Gastrocnemius medialis (tissue), 4 donors: Measurements from ENCODE around the gene MARCHF6. TPM values are rescaled to one million over a fixed set of nuclear protein-coding genes. Genes with fewer than 3 reads are reported as not detected.

Experiments used
- ATAC-seq, 2 donors: fragments of 150-250 bp; one replicate each; pipeline ENCODE4 v1.9.1; 2016
- DNase-seq, 2 donors: peaks; one replicate each; pipeline ENCODE4 v3.0.0-alpha.2; 2019
- H3K27ac ChIP-seq, 4 donors: fragments of 200-600 bp; sonication (generic); 1 replicate in 1 of 4; 2 replicates in 3 of 4; pipeline ENCODE4 v1.5.1; 2016 to 2018; ENCODE audit warnings: mild to moderate bottlenecking in 2 of 4, moderate library complexity in 1 of 4
- H3K27me3 ChIP-seq, 3 donors: fragments of 200-600 bp; sonication (generic) in 2 of 3; 1 replicate in 1 of 3; 2 replicates in 2 of 3; pipeline versions ENCODE4 v1.5.1 to v1.6.0; 2016 to 2019; ENCODE audit warnings: mild to moderate bottlenecking in 1 of 3, moderate library complexity in 1 of 3
- H3K36me3 ChIP-seq, 2 donors: fragments of 200-600 bp; sonication (generic) in 1 of 2; one replicate each; pipeline ENCODE4 v1.5.1; 2017 to 2018
- H3K4me1 ChIP-seq, 2 donors: fragments of 200-600 bp; sonication (generic) in 1 of 2; one replicate each; pipeline ENCODE4 v1.5.1; 2016 to 2017; ENCODE audit warnings: mild to moderate bottlenecking in 2 of 2
- H3K4me3 ChIP-seq, 4 donors: fragments of 200-600 bp; sonication (generic) in 3 of 4; 1 replicate in 1 of 4; 2 replicates in 3 of 4; pipeline ENCODE4 v1.5.1; 2016 to 2019; ENCODE audit warnings: mild to moderate bottlenecking in 2 of 4
- H3K9me3 ChIP-seq, 3 donors: fragments of 200-600 bp; sonication (generic) in 2 of 3; 1 replicate in 1 of 3; 2 replicates in 2 of 3; pipeline ENCODE4 v1.5.1; 2016 to 2019
- CTCF ChIP-seq, 5 experiments: fragments of 450-650 bp in 3 of 5; fragments of 200-600 bp in 2 of 5; sonication (generic) in 2 of 5; IDR thresholded peaks in 4 of 5; conservative IDR thresholded peaks in 1 of 5; 1 replicate in 4 of 5; 2 replicates in 1 of 5; pipeline ENCODE4 v1.5.1; 2016 to 2019; ENCODE audit warnings: antibody characterized with exemption in 5 of 5, mild to moderate bottlenecking in 3 of 5, moderate library complexity in 3 of 5
- POLR2A ChIP-seq, 2 donors: fragments of 450-650 bp; IDR thresholded peaks; one replicate each; pipeline ENCODE4 v1.6.1; 2017; ENCODE audit warnings: antibody characterized with exemption in 2 of 2, mild to moderate bottlenecking in 2 of 2, moderate library complexity in 2 of 2
- in situ Hi-C, 4 donors: fragments of 200-750 bp; cut with MboI; loops; one replicate each; pipeline versions ENCODE4 v1.15.0 to v1.8.0; 2017; ENCODE audit warnings: low sequenced_read_pairs in 4 of 4
- intact Hi-C: fragments of 100-400 bp; cut with DNase I; formaldehyde crosslinking; loops from one replicate; pipeline ENCODE4 v1.15.1; 2023; ENCODE audit warnings: low total_unique reads
- total RNA-seq, 4 donors: library from RNA; depleted of rRNA; stranded (reverse); fragments of >200 nt; gene quantifications; one replicate each; pipeline versions ENCODE4 v1.1.0 to v1.2.3, GENCODE V29; 2016

MARCHF6 gene
- total RNA-seq, 4 donors from 2014 or later, result 139 to 173 (median 146) TPM

DNA sequence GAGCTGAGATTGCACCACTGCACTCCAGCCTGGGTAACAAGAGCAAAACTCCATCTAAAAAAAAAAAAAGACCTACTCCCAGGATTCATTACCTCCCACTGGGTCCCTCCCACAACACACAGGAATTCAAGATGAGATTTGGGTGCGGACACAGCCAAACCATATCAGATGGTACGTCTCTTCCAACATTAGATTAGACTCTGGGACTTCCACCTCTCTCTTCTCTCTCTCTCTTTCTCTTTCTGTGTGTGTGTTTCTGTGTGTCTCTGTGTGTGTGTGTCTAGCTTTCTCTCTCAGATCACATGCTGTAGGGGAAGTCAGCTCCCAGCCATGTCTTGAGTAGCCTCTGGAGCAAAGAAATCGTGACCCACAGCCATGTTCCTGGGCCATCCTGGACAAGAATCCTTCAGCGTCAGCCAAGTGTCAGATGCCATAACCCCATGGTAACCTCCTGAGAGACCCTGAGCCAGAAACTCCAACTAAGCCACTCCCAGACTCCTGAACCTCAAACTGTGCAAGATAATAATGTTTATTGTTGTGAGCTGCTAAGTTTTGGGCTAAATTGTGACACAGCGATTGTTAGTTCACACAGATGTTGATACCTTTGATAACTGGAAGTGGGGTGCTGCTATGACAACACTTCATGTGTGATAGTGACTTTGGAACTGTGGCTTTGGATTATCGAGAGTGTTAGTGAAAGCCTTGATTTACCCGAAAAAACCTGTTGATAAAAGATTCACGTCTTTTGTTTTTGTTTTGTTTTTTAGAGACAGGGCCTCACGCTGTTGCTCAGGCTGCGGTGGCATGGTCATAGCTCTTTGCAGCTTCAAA lies 41.7 kb upstream of the MARCHF6 start:
- intact Hi-C loops, result no loop called here

GRCh38 chr5:10315201-10315600 lies 38.3 kb upstream of the MARCHF6 start:
- TF ChIP-seq CTCF (IDR thresholded peaks at IDR 0.05 in 4 of 5, conservative IDR thresholded peaks at IDR 0.05 in 1 of 5) (no peak), POLR2A (IDR thresholded peaks at IDR 0.05) (no peak)
- H3K4me3 ChIP-seq, result no peak overlapping the region
- DNase-seq (peak; percentile 72 to 75), ATAC-seq (peak; percentile 48 to 59)
- H3K4me1 ChIP-seq, result peaks cover 40 to 43% of the 10 kb centered on the region in 2 donors
- no peaks in the 10 kb centered on the region for H3K27me3 ChIP-seq
- no peaks in the 10 kb centered on the region for H3K36me3 ChIP-seq
- peak overlapping the region; percentile 70 to 91 (median 82) for H3K27ac ChIP-seq
- in situ Hi-C loops, result no loop called here
- no peaks in the 10 kb centered on the region for H3K9me3 ChIP-seq
- intact Hi-C loops, result loop anchor here (5.0 kb wide), 1 partner anchor 37 kb away; the partner anchor contains the start of gene MARCHF6

More for the DNA sequence above, 41.7 kb upstream of the MARCHF6 start:
- no peak for TF ChIP-seq POLR2A (IDR thresholded peaks at IDR 0.05)
- H3K9me3 ChIP-seq, result no peaks in the 10 kb centered on the region
- in situ Hi-C loops, result no loop called here
- no peaks in the 10 kb centered on the region for H3K27me3 ChIP-seq
- peaks cover 29 to 33% of the 10 kb centered on the region in 2 donors for H3K4me1 ChIP-seq
- no peak overlapping the region for H3K4me3 ChIP-seq
- peak overlapping the region; percentile 91 to 98 (median 94) for H3K27ac ChIP-seq
- DNase-seq (no peak), ATAC-seq (no peak)
- H3K36me3 ChIP-seq, result no peaks in the 10 kb centered on the region

DNA sequence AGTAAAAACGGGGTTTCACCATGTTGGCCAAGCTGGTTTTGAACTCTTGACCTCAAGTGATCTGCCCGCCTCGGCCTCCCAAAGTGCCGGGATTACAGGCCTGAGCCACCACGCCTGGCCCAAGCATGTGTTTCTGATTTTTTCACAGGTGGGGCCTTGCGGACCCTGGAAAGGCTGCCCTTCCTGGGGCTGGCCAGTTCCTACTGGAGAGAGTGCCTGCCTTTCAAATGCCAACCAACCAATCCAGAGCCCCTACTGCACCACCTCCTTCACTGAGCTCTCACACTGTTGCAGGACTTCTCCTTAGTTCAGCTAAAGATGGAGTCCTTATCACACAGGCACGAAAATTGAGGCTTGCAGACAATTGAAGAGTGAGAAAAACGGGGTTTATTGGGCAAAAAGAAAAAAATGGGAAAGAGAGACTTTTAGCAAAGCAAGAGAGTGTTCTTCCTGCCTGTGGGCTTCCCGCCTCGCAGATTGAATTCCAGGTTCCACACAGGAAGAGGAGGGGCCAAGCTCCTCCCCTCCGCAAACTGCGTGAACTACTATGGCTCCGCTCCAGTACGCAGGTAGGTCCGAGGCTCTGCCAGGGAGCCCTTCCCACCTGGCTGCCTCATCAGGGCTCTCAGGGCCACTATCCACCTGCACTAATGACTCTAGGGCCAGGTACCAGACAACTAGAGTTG lies 37.5 kb upstream of the MARCHF6 start:
- ATAC-seq (no peak), DNase-seq (no peak)
- Histone ChIP-seq H3K27ac (peak overlapping the region; percentile 70 to 91 (median 82)), H3K4me1 (peaks cover 33 to 35% of the 10 kb centered on the region in 2 donors), H3K36me3 (no peaks in the 10 kb centered on the region), H3K4me3 (no peak overlapping the region), H3K9me3 (no peaks in the 10 kb centered on the region), H3K27me3 (no peaks in the 10 kb centered on the region)
- intact Hi-C loops (loop anchor here (5.0 kb wide), 1 partner anchor 36 kb away; the partner anchor contains the start of gene MARCHF6), in situ Hi-C loops (no loop called here)
- TF ChIP-seq POLR2A (IDR thresholded peaks at IDR 0.05) (no peak), CTCF (IDR thresholded peaks at IDR 0.05 in 4 of 5, conservative IDR thresholded peaks at IDR 0.05 in 1 of 5) (no peak)

- Histone ChIP-seq H3K9me3 (no peaks in the 10 kb centered on the region), H3K27ac (peak overlapping the region; percentile 70 to 78 (median 74)), H3K27me3 (no peaks in the 10 kb centered on the region), H3K4me1 (peaks cover 21 to 27% of the 10 kb centered on the region in 2 donors), H3K4me3 (no peak overlapping the region), H3K36me3 (no peaks in the 10 kb centered on the region)
- TF ChIP-seq CTCF (IDR thresholded peaks at IDR 0.05 in 4 of 5, conservative IDR thresholded peaks at IDR 0.05 in 1 of 5) (no peak), POLR2A (IDR thresholded peaks at IDR 0.05) (no peak)
- intact Hi-C loops, result loop anchor here (5.0 kb wide), 1 partner anchor 34 kb away; the partner anchor contains the start of gene MARCHF6
- DNase-seq (peak in 1 of 2 donors; percentile 55), ATAC-seq (peak; percentile 48 to 64)
- in situ Hi-C loops, result no loop called here
These were observed 35.4 kb upstream of the MARCHF6 start for GRCh38 chr5:10317825-10318682.
